ENCODE results near the gene PNLIPRP2.

The PNLIPRP2 gene

DNA sequence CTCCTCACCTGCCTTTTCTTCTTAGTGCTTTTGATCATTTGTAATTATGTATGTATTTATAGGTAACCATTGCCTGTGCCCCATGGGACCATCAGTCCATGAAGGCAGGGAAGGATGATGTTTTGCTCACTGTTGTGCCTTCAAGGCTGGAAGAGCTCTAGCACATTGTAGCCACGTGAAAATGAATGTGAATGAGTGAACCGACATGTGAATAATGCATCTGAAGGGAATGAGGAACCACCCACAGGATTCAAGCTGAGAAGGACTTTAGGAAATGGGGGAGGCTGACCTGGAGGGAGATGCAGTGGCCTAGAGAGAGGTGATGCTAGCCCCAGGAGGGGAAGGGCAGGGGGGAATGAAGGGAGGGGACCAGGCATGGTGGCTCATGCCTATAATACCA lies 6.0 kb upstream of the PNLIPRP2 start:
- H3K4me1 ChIP-seq (ENCODE audit: control insufficient read depth, insufficient read depth, low read length): no peaks in the 10 kb centered on the region
- no peak for DNase-seq (ENCODE audit: low read depth)
- no peaks in the 10 kb centered on the region for H3K9me3 ChIP-seq (ENCODE audit: control insufficient read depth, low read length)
- H3K36me3 ChIP-seq (ENCODE audit: control insufficient read depth, insufficient read depth, low read length, severe bottlenecking): no peaks in the 10 kb centered on the region
- no peak overlapping the region for H3K9ac ChIP-seq (ENCODE audit: low read length)
- no peak overlapping the region for H3K4me3 ChIP-seq (ENCODE audit: low read length)
- peaks cover 23% of the 10 kb centered on the region for H3K27me3 ChIP-seq (replicated peaks; ENCODE audit: control insufficient read depth, insufficient read depth, low read length)

GRCh38 chr10:116615199-116615776 lies 5.5 kb upstream of the PNLIPRP2 start:
- no peaks in the 10 kb centered on the region for H3K9me3 ChIP-seq (ENCODE audit: control insufficient read depth, low read length)
- H3K4me3 ChIP-seq (ENCODE audit: low read length): no peak overlapping the region
- no peaks in the 10 kb centered on the region for H3K36me3 ChIP-seq (ENCODE audit: control insufficient read depth, insufficient read depth, low read length, severe bottlenecking)
- no peak overlapping the region for H3K9ac ChIP-seq (ENCODE audit: low read length)
- H3K27me3 ChIP-seq (replicated peaks; ENCODE audit: control insufficient read depth, insufficient read depth, low read length): peaks cover 21% of the 10 kb centered on the region
- no peaks in the 10 kb centered on the region for H3K4me1 ChIP-seq (ENCODE audit: control insufficient read depth, insufficient read depth, low read length)
- DNase-seq (ENCODE audit: low read depth): no peak

DNA sequence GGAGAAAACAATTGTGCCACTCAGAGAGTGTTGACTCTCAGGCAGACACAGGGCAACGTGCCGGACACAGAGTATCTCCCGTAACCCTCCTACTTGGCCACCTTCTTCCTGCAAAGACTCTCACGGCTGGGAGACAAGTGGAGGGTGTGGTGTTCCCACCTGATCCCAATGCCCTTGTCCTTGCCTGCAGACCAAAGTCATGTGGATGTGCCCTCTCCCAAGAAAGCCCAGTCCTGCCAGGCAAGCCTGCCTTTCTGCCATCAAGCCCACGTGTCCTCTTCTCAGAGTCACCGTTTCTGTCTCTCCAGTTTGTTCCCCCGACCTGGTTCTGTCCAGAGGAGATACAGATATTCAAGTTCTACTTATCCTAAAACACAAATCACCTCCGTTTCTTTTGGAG lies 723 bp downstream of the PNLIPRP2 start:
- Histone ChIP-seq H3K4me3 (ENCODE audit: low read length) (no peak overlapping the region), H3K9me3 (ENCODE audit: control insufficient read depth, low read length) (no peaks in the 10 kb centered on the region)
- no peak for DNase-seq (ENCODE audit: low read depth)

DNA sequence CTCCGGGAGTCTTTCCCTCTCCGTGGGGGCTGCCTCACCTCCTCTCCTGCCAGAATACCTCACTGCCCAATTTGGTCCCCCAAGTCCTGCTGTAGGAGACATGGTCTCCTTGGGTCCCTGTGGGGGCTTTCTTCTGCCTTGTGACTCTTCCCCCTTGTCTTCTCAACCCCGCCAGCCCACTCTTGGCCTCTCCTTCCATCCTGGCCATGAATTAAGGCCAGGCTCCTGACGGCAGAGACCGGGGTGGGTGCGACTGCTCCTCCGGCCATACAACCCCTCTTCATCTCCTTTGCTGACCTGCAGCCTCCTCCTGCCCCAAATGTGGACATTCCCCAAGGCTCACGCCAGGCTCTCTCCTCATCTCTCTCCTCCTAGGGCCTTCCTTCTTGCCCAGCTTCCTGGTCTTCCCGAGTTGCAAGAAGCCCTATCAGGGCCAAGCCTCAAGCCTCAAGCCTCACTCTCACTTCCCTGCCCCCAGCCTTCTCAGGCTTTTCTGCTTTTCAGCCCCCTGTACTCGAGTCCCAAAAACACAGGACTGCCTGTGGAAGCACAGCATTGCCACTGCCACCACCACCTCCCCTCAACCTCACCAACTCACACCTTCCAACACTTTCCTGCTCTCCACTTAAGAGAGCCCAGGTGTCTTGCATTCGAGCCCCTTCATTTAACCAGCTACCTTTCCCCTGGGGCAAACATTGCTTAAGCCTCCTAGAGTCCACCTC lies 1.3 kb downstream of the PNLIPRP2 start:
- no peak overlapping the region for H3K9ac ChIP-seq (ENCODE audit: low read length)
- DNase-seq (ENCODE audit: low read depth): no peak
- H3K4me1 ChIP-seq (ENCODE audit: control insufficient read depth, insufficient read depth, low read length): no peaks in the 10 kb centered on the region
- H3K9me3 ChIP-seq (ENCODE audit: control insufficient read depth, low read length): no peaks in the 10 kb centered on the region
- H3K27me3 ChIP-seq (replicated peaks; ENCODE audit: control insufficient read depth, insufficient read depth, low read length): peaks cover 25% of the 10 kb centered on the region
- H3K4me3 ChIP-seq (ENCODE audit: low read length): no peak overlapping the region
- no peaks in the 10 kb centered on the region for H3K36me3 ChIP-seq (ENCODE audit: control insufficient read depth, insufficient read depth, low read length, severe bottlenecking)

More for the DNA sequence above, 723 bp downstream of the PNLIPRP2 start:
- H3K27me3 ChIP-seq (replicated peaks; ENCODE audit: control insufficient read depth, insufficient read depth, low read length): peaks cover 19% of the 10 kb centered on the region
- no peaks in the 10 kb centered on the region for H3K36me3 ChIP-seq (ENCODE audit: control insufficient read depth, insufficient read depth, low read length, severe bottlenecking)
- no peak overlapping the region for H3K9ac ChIP-seq (ENCODE audit: low read length)
- H3K4me1 ChIP-seq (ENCODE audit: control insufficient read depth, insufficient read depth, low read length): no peaks in the 10 kb centered on the region

- Histone ChIP-seq H3K9me3 (ENCODE audit: control insufficient read depth, low read length) (no peaks in the 10 kb centered on the region), H3K4me3 (ENCODE audit: low read length) (no peak overlapping the region), H3K27me3 (replicated peaks; ENCODE audit: control insufficient read depth, insufficient read depth, low read length) (peaks cover 38% of the 10 kb centered on the region), H3K9ac (ENCODE audit: low read length) (no peak overlapping the region), H3K4me1 (ENCODE audit: control insufficient read depth, insufficient read depth, low read length) (no peaks in the 10 kb centered on the region), H3K36me3 (ENCODE audit: control insufficient read depth, insufficient read depth, low read length, severe bottlenecking) (no peaks in the 10 kb centered on the region)
- no peak for DNase-seq (ENCODE audit: low read depth)
Observed at GRCh38 chr10:116625845-116626244, 5.1 kb downstream of the PNLIPRP2 start.

DNA sequence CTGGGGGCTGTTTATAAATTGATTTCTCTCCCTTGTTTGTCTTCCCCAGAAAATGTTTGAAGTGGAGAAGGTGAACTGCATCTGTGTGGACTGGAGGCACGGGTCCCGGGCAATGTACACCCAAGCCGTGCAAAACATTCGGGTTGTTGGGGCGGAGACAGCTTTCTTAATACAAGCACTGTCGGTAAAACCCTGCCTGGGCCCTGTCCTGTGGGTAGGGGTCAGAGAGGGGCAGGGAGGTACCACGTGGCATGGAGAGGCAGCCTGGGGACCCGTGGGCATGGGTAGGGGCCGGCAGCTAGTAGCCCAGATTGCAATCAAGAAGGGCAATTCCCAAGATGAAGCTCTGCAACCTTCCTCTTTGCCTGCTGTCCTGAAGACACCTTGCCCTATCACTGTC lies 6.1 kb downstream of the PNLIPRP2 start:
- no peaks in the 10 kb centered on the region for H3K36me3 ChIP-seq (ENCODE audit: control insufficient read depth, insufficient read depth, low read length, severe bottlenecking)
- peaks cover 36% of the 10 kb centered on the region for H3K27me3 ChIP-seq (replicated peaks; ENCODE audit: control insufficient read depth, insufficient read depth, low read length)
- no peak overlapping the region for H3K9ac ChIP-seq (ENCODE audit: low read length)
- DNase-seq (ENCODE audit: low read depth): no peak
- H3K4me1 ChIP-seq (ENCODE audit: control insufficient read depth, insufficient read depth, low read length): no peaks in the 10 kb centered on the region
- no peaks in the 10 kb centered on the region for H3K9me3 ChIP-seq (ENCODE audit: control insufficient read depth, low read length)
- no peak overlapping the region for H3K4me3 ChIP-seq (ENCODE audit: low read length)

GRCh38 chr10:116627386-116627933 lies 6.7 kb downstream of the PNLIPRP2 start:
- Histone ChIP-seq H3K4me3 (ENCODE audit: low read length) (no peak overlapping the region), H3K9ac (ENCODE audit: low read length) (no peak overlapping the region), H3K4me1 (ENCODE audit: control insufficient read depth, insufficient read depth, low read length) (no peaks in the 10 kb centered on the region), H3K9me3 (ENCODE audit: control insufficient read depth, low read length) (no peaks in the 10 kb centered on the region), H3K36me3 (ENCODE audit: control insufficient read depth, insufficient read depth, low read length, severe bottlenecking) (no peaks in the 10 kb centered on the region), H3K27me3 (replicated peaks; ENCODE audit: control insufficient read depth, insufficient read depth, low read length) (peaks cover 35% of the 10 kb centered on the region)
- no peak for DNase-seq (ENCODE audit: low read depth)

DNA sequence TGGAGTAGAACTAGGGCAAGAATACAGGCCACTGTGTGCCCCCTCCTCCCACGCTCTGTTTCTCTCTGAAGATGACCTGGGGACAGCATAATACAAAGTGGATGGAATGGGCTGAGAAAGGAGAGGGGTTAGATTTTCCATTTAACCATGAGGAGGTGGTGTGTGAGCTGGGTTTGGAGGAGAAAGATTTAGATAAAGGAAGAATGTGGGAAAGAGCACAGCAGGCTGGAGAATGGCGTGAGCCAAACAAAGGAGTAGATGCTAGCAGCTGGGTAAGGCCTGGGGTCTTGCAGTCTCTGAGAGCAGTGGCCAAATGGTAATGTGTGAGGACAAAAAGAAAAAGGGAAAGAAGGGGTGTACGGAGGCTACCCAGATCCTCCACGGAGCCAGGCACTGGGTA lies 8.6 kb downstream of the PNLIPRP2 start:
- H3K9me3 ChIP-seq (ENCODE audit: control insufficient read depth, low read length): no peaks in the 10 kb centered on the region
- no peak for DNase-seq (ENCODE audit: low read depth)
- H3K9ac ChIP-seq (ENCODE audit: low read length): no peak overlapping the region
- H3K4me1 ChIP-seq (ENCODE audit: control insufficient read depth, insufficient read depth, low read length): no peaks in the 10 kb centered on the region
- no peaks in the 10 kb centered on the region for H3K36me3 ChIP-seq (ENCODE audit: control insufficient read depth, insufficient read depth, low read length, severe bottlenecking)
- H3K4me3 ChIP-seq (ENCODE audit: low read length): no peak overlapping the region
- peaks cover 35% of the 10 kb centered on the region for H3K27me3 ChIP-seq (replicated peaks; ENCODE audit: control insufficient read depth, insufficient read depth, low read length)

GRCh38 chr10:116630020-116630419 lies 9.3 kb downstream of the PNLIPRP2 start:
- no peaks in the 10 kb centered on the region for H3K4me1 ChIP-seq (ENCODE audit: control insufficient read depth, insufficient read depth, low read length)
- peaks cover 35% of the 10 kb centered on the region for H3K27me3 ChIP-seq (replicated peaks; ENCODE audit: control insufficient read depth, insufficient read depth, low read length)
- no peaks in the 10 kb centered on the region for H3K9me3 ChIP-seq (ENCODE audit: control insufficient read depth, low read length)
- H3K36me3 ChIP-seq (ENCODE audit: control insufficient read depth, insufficient read depth, low read length, severe bottlenecking): no peaks in the 10 kb centered on the region
- H3K4me3 ChIP-seq (ENCODE audit: low read length): no peak overlapping the region
- no peak overlapping the region for H3K9ac ChIP-seq (ENCODE audit: low read length)
- no peak for DNase-seq (ENCODE audit: low read depth)

- H3K4me3 ChIP-seq (ENCODE audit: low read length): no peak overlapping the region
- no peak overlapping the region for H3K9ac ChIP-seq (ENCODE audit: low read length)
- no peaks in the 10 kb centered on the region for H3K36me3 ChIP-seq (ENCODE audit: control insufficient read depth, insufficient read depth, low read length, severe bottlenecking)
- no peaks in the 10 kb centered on the region for H3K9me3 ChIP-seq (ENCODE audit: control insufficient read depth, low read length)
- DNase-seq (ENCODE audit: low read depth): no peak
- no peaks in the 10 kb centered on the region for H3K4me1 ChIP-seq (ENCODE audit: control insufficient read depth, insufficient read depth, low read length)
- peaks cover 28% of the 10 kb centered on the region for H3K27me3 ChIP-seq (replicated peaks; ENCODE audit: control insufficient read depth, insufficient read depth, low read length)
Observed at GRCh38 chr10:116631871-116632295, 11.1 kb downstream of the PNLIPRP2 start.

GRCh38 chr10:116632596-116633215 lies 12.0 kb downstream of the PNLIPRP2 start:
- Histone ChIP-seq H3K27me3 (replicated peaks; ENCODE audit: control insufficient read depth, insufficient read depth, low read length) (peaks cover 22% of the 10 kb centered on the region), H3K36me3 (ENCODE audit: control insufficient read depth, insufficient read depth, low read length, severe bottlenecking) (no peaks in the 10 kb centered on the region), H3K9ac (ENCODE audit: low read length) (no peak overlapping the region), H3K9me3 (ENCODE audit: control insufficient read depth, low read length) (no peaks in the 10 kb centered on the region), H3K4me1 (ENCODE audit: control insufficient read depth, insufficient read depth, low read length) (no peaks in the 10 kb centered on the region), H3K4me3 (ENCODE audit: low read length) (no peak overlapping the region)
- no peak for DNase-seq (ENCODE audit: low read depth)

Measured in adipocyte (in vitro differentiated cells).